H1 (cell line): Measurements from ENCODE around the gene MMP28. TPM values are rescaled to one million over a fixed set of nuclear protein-coding genes. Genes with fewer than 3 reads are reported as not detected.

Experiments
- CTCF ChIA-PET: fragments of 300-600 bp; sonication (Branson Sonifier 250); formaldehyde crosslinking; loops from one replicate; lab custom pipeline; 2021; ENCODE audit not compliant: partially characterized antibody; lab: Charles Lee
- POLR2A ChIA-PET: fragments of 300-600 bp; sonication (Branson Sonifier 250); formaldehyde crosslinking; loops from one replicate; lab custom pipeline; 2021; ENCODE audit warnings: inconsistent platforms; ENCODE audit not compliant: partially characterized antibody; lab: Charles Lee
- DNase-seq, 2 experiments: peaks; one replicate each; pipeline versions ENCODE4 v3.0.0 to v3.0.0-alpha.2; 2010 to 2022; ENCODE audit warnings: low spot score in 2 of 2, low read depth in 1 of 2, mixed read lengths in 1 of 2
- FAIRE-seq: peaks from 2 replicates; lab custom pipeline; 2011; peaks lifted over from hg19 to GRCh38; lab: Jason Lieb, UNC
- H2AFZ ChIP-seq: 2 replicates; pipeline ENCODE4 v1.8.1; 2012; ENCODE audit warnings: low read length, inconsistent platforms
- H2AK5ac ChIP-seq: 2 replicates; pipeline ENCODE4 v1.6.1; 2013; ENCODE audit warnings: low read depth, low read length
- H2BK120ac ChIP-seq: replicated peaks from 2 replicates; pipeline ENCODE3; 2013; ENCODE audit warnings: low read depth, low read length, inconsistent platforms
- H2BK12ac ChIP-seq: 2 replicates; pipeline ENCODE4 v1.6.1; 2013; ENCODE audit warnings: low read depth, low read length
- H2BK15ac ChIP-seq: 2 replicates; pipeline ENCODE4 v1.6.1; 2013; ENCODE audit warnings: low read length
- H2BK20ac ChIP-seq: 2 replicates; pipeline ENCODE4 v1.6.1; 2013; ENCODE audit warnings: low read length
- H2BK5ac ChIP-seq: 2 replicates; pipeline ENCODE4 v1.6.1; 2013; ENCODE audit warnings: low read depth, low read length
- H3K14ac ChIP-seq: 2 replicates; pipeline ENCODE4 v1.6.1; 2013; ENCODE audit warnings: inconsistent platforms; ENCODE audit not compliant: insufficient read length
- H3K18ac ChIP-seq: 2 replicates; pipeline ENCODE4 v1.6.1; 2013; ENCODE audit warnings: low read length; ENCODE audit errors: extremely low read depth
- H3K23ac ChIP-seq: 2 replicates; pipeline ENCODE4 v1.6.1; 2013; ENCODE audit warnings: inconsistent platforms; ENCODE audit not compliant: insufficient read length
- H3K23me2 ChIP-seq: 2 replicates; pipeline ENCODE4 v1.6.1; 2013; ENCODE audit warnings: low read depth, low read length
- H3K27ac ChIP-seq: 2 replicates; pipeline ENCODE4 v1.6.1; 2011; ENCODE audit warnings: low read depth, low read length, inconsistent platforms
- H3K27me3 ChIP-seq, 4 experiments: replicated peaks in 1 of 4; 1 replicate in 1 of 4; 2 replicates in 3 of 4; pipeline versions ENCODE4 v1.6.1 to v1.8.1; 2011 to 2013; ENCODE audit warnings: low read length in 3 of 4, mild to moderate bottlenecking in 3 of 4, inconsistent platforms in 2 of 4, mixed read lengths in 2 of 4, moderate library complexity in 1 of 4; ENCODE audit not compliant: control insufficient read depth in 3 of 4, insufficient read depth in 3 of 4; ENCODE audit errors: extremely low read depth in 1 of 4
- H3K36me3 ChIP-seq, 4 experiments: 2 replicates each; pipeline versions ENCODE4 v1.6.1 to v1.8.1; 2011 to 2013; ENCODE audit warnings: mild to moderate bottlenecking in 4 of 4, low read length in 3 of 4, moderate library complexity in 2 of 4, control low read depth in 1 of 4, inconsistent platforms in 1 of 4; ENCODE audit not compliant: insufficient read depth in 4 of 4, control insufficient read depth in 2 of 4
- H3K4ac ChIP-seq: replicated peaks from 2 replicates; pipeline ENCODE3; 2013; ENCODE audit warnings: low read length, low read depth, mixed read lengths, inconsistent platforms; ENCODE audit not compliant: insufficient read length
- H3K4me1 ChIP-seq, 4 experiments: replicated peaks in 1 of 4; 1 replicate in 1 of 4; 2 replicates in 3 of 4; pipeline versions ENCODE4 v1.6.1 to v1.8.1; 2011 to 2013; ENCODE audit warnings: low read length in 3 of 4, inconsistent platforms in 2 of 4, mixed read lengths in 1 of 4; ENCODE audit not compliant: insufficient read depth in 4 of 4, control insufficient read depth in 3 of 4
- H3K4me2 ChIP-seq, 2 experiments: 2 replicates each; pipeline versions ENCODE4 v1.6.1 to v1.8.1; 2011 to 2013; ENCODE audit warnings: low read depth in 2 of 2, low read length in 2 of 2, control low read depth in 1 of 2, inconsistent platforms in 1 of 2, mild to moderate bottlenecking in 1 of 2; ENCODE audit not compliant: insufficient read depth in 1 of 2
- H3K4me3 ChIP-seq, 4 experiments: fragments of 200-600, 300-600 bp in 1 of 4; sonication (generic), shearing (Covaris generic), sonication (Bioruptor Twin) in 1 of 4; 2 replicates each; pipeline versions ENCODE4 v1.5.1 to v1.8.1; 2011 to 2016; ENCODE audit warnings: low read length in 4 of 4, low read depth in 3 of 4, control low read depth in 2 of 4, inconsistent platforms in 2 of 4, mild to moderate bottlenecking in 2 of 4, mixed read lengths in 1 of 4, moderate library complexity in 1 of 4; ENCODE audit not compliant: insufficient read depth in 2 of 4; ENCODE audit errors: extremely low read depth in 1 of 4
- H3K56ac ChIP-seq: replicated peaks from 2 replicates; pipeline ENCODE3; 2013; ENCODE audit warnings: low read depth, mild to moderate bottlenecking, mixed read lengths, low read length, inconsistent platforms; ENCODE audit not compliant: insufficient read length
- H3K79me1 ChIP-seq: 2 replicates; pipeline ENCODE4 v1.6.1; 2013; ENCODE audit warnings: low read depth, low read length, control low read depth
- H3K79me2 ChIP-seq, 2 experiments: 2 replicates each; pipeline versions ENCODE4 v1.6.1 to v1.8.1; 2012 to 2013; ENCODE audit warnings: low read length in 2 of 2, mild to moderate bottlenecking in 2 of 2, inconsistent platforms in 1 of 2; ENCODE audit not compliant: insufficient read depth in 2 of 2, control insufficient read depth in 1 of 2
- H3K9ac ChIP-seq, 4 experiments: replicated peaks in 1 of 4; 1 replicate in 1 of 4; 2 replicates in 3 of 4; pipeline versions ENCODE4 v1.6.1 to v1.8.1; 2011 to 2013; ENCODE audit warnings: low read depth in 3 of 4, low read length in 3 of 4, control low read depth in 2 of 4, mild to moderate bottlenecking in 2 of 4, moderate library complexity in 2 of 4, inconsistent platforms in 1 of 4; ENCODE audit errors: extremely low read depth in 1 of 4
- H3K9me3 ChIP-seq, 2 experiments: 2 replicates each; pipeline versions ENCODE4 v1.6.1 to v1.8.1; 2012 to 2013; ENCODE audit warnings: mild to moderate bottlenecking in 2 of 2, moderate library complexity in 2 of 2, control low read depth in 1 of 2, inconsistent platforms in 1 of 2, low read depth in 1 of 2, low read length in 1 of 2, mixed read lengths in 1 of 2; ENCODE audit not compliant: insufficient read depth in 2 of 2
- H4K20me1 ChIP-seq, 2 experiments: replicated peaks in 1 of 2; 2 replicates each; pipeline versions ENCODE3 to v1.8.1; 2011 to 2013; ENCODE audit warnings: inconsistent platforms in 2 of 2, low read length in 2 of 2, mild to moderate bottlenecking in 1 of 2; ENCODE audit not compliant: insufficient read depth in 2 of 2, control insufficient read depth in 1 of 2
- H4K5ac ChIP-seq: 2 replicates; pipeline ENCODE4 v1.6.1; 2013; ENCODE audit warnings: low read length, low read depth, mixed read lengths, inconsistent platforms; ENCODE audit not compliant: insufficient read length
- H4K8ac ChIP-seq: 2 replicates; pipeline ENCODE4 v1.8.0; 2013; ENCODE audit warnings: mild to moderate bottlenecking, moderate library complexity, low read length, inconsistent platforms; ENCODE audit not compliant: insufficient read depth; ENCODE audit errors: extremely low read depth
- H4K91ac ChIP-seq: replicated peaks from 2 replicates; pipeline ENCODE3; 2013; ENCODE audit warnings: low read length, mixed read lengths, inconsistent platforms; ENCODE audit not compliant: insufficient read length
- BACH1 ChIP-seq: IDR thresholded peaks from 2 replicates; pipeline ENCODE4 v1.6.1; 2012; ENCODE audit warnings: low read length, improper control_type of control experiment
- CEBPB ChIP-seq: IDR thresholded peaks from 2 replicates; pipeline ENCODE4 v1.6.1; 2012; ENCODE audit warnings: low read depth, low read length
- EGR1 ChIP-seq: IDR thresholded peaks from 2 replicates; pipeline ENCODE4 v1.6.1; 2011; ENCODE audit warnings: low read depth, low read length, borderline replicate concordance
- HDAC6 ChIP-seq: IDR thresholded peaks from one replicate; pipeline ENCODE4 v1.7.1; 2012; ENCODE audit warnings: low read depth, mild to moderate bottlenecking, inconsistent platforms, low read length, moderate library complexity
- KDM4A ChIP-seq: IDR thresholded peaks from one replicate; pipeline ENCODE4 v1.7.1; 2012; ENCODE audit warnings: low read depth, mild to moderate bottlenecking, moderate library complexity, low read length, inconsistent platforms; ENCODE audit not compliant: severe bottlenecking
- RBBP5 ChIP-seq: IDR thresholded peaks from 2 replicates; pipeline ENCODE4 v1.7.1; 2012; ENCODE audit warnings: low read depth, mild to moderate bottlenecking, inconsistent platforms, low read length, moderate library complexity, borderline replicate concordance
- SIN3A ChIP-seq, 2 experiments: IDR thresholded peaks in 1 of 2; conservative IDR thresholded peaks in 1 of 2; 2 replicates each; pipeline ENCODE4 v1.6.1; 2011 to 2012; ENCODE audit warnings: low read length in 2 of 2, improper control_type of control experiment in 1 of 2, low read depth in 1 of 2, mild to moderate bottlenecking in 1 of 2
- SIRT6 ChIP-seq: IDR thresholded peaks from one replicate; pipeline ENCODE4 v1.7.1; 2012; ENCODE audit warnings: low read length, inconsistent platforms
- WGBS, 2 experiments: shearing (Covaris generic) in 1 of 2; methylation state at CpG; one replicate each; pipeline versions ENCODE4 v1.1.6 to v1.1.7; 2013 to 2015; ENCODE audit warnings: low lambda C conversion rate in 2 of 2, mixed read lengths in 2 of 2, inconsistent platforms in 1 of 2, low coverage in 1 of 2, missing lambda C conversion rate in 1 of 2; ENCODE audit not compliant: insufficient replicate concordance in 2 of 2, insufficient coverage in 1 of 2, insufficient read length in 1 of 2; ENCODE audit errors: extremely low coverage in 1 of 2, missing lambda C conversion rate in 1 of 2; 5-methylcytosine and 5-hydroxymethylcytosine counted together
- polyA plus RNA-seq, 7 experiments: library from polyadenylated mRNA; depleted of rRNA in 3 of 7; stranded (reverse) in 5 of 7; unstranded in 2 of 7; fragments of >200 nt in 5 of 7; fragments of 200-250 nt in 2 of 7; gene quantifications; 1 replicate in 5 of 7; 2 replicates in 1 of 7; 4 replicates in 1 of 7; pipeline versions ENCODE4 v1.2.1 to v1.2.3, GENCODE V29; 2011 to 2013; ENCODE audit warnings: missing spikeins in 2 of 7, mixed read lengths in 2 of 7
- total RNA-seq: library from RNA; stranded (reverse); fragmentation: NEBNext Ultra II Directional; extraction: Animal tissue kit (Norgen Biotek cat#: 25700); gene quantifications from 2 replicates; pipeline ENCODE4 v1.2.1, GENCODE V29; 2021
- TF ChIP-seq, protein P1 (sequence below): IDR thresholded peaks from 2 replicates; pipeline ENCODE4 v1.6.1; 2011; ENCODE audit warnings: low read depth, mild to moderate bottlenecking, low read length; ENCODE audit not compliant: insufficient read depth
- TF ChIP-seq, protein P2 (sequence below): IDR thresholded peaks from 2 replicates; pipeline ENCODE4 v1.6.1; 2012; ENCODE audit warnings: inconsistent platforms

The MMP28 gene
- total and polyA plus RNA-seq, 2 of the 8 experiments (the other 6 are each of a cell fraction or from before 2014, with no cell fraction given) = not detected

DNA sequence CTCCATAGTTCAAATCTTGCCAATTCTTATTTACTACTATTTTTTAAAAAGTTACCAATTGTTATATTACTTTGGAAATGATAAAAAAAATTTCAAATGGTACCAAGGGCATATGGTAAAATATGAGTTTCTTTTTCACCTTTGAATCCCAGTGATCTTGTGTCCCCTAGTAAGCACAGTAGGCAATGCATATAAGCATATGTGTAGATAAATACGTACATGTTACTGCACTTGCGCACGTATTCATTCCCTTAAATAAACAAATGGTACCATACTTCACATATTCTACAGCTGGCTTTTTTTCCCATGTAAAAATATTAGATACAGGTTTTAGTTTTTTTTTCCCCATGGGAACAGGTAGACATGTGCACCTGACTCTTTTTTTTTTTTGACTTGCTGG is 45.7 kb upstream of the MMP28 start:
- Histone ChIP-seq H4K8ac (no peak overlapping the region), H3K23me2 (no peaks in the 10 kb centered on the region), H4K20me1 (peaks cover 3% of the 10 kb centered on the region in 2 experiments), H2BK5ac (no peak overlapping the region), H3K27me3 (no peaks in the 10 kb centered on the region; a peak in 1 of 7 replicates), H4K91ac (no peak overlapping the region), H2AK5ac (no peak overlapping the region), H3K23ac (no peak overlapping the region), H3K14ac (no peak overlapping the region), H3K36me3 (peaks cover 44 to 98% (median 82%) of the 10 kb centered on the region in 4 experiments), H3K56ac (no peak overlapping the region), H3K4me2 (no peak overlapping the region), H3K4me3 (no peak overlapping the region), H2BK20ac (no peak overlapping the region), H3K4ac (no peak overlapping the region), H3K27ac (no peak overlapping the region), H4K5ac (no peak overlapping the region), H3K18ac (no peak overlapping the region), H2BK15ac (no peak overlapping the region), H3K9me3 (no peaks in the 10 kb centered on the region), H3K4me1 (no peaks in the 10 kb centered on the region), H2BK12ac (no peak overlapping the region), H3K9ac (no peak overlapping the region), H2BK120ac (no peak overlapping the region), H3K79me1 (no peaks in the 10 kb centered on the region), H3K79me2 (no peaks in the 10 kb centered on the region), H2AFZ (no peak overlapping the region)
- CTCF ChIA-PET = interaction anchor here (0.6 to 2.3 kb wide), 5 partner anchors 13 to 677 kb away, joined by 3 to 8 read pairs (median 5); no protein-coding TSS in a partner anchor
- POLR2A ChIA-PET = interaction anchor here (0.9 to 3.1 kb wide), 5 partner anchors 8 to 28 kb away, joined by 3 to 24 read pairs (median 4); partner anchors contain the start of gene HEATR9
- DNase-seq = no peak
- 98% methylated on average over 3 of the region's 3 CpGs; no CpG with 5 or more reads in 1 of the 2 experiments for WGBS, 2 experiments
- no peak for FAIRE-seq
- TF ChIP-seq KDM4A = no peak
- TF ChIP-seq, protein P1, sequence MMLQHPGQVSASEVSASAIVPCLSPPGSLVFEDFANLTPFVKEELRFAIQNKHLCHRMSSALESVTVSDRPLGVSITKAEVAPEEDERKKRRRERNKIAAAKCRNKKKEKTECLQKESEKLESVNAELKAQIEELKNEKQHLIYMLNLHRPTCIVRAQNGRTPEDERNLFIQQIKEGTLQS = no peak
- no peak for TF ChIP-seq CEBPB
- no peak for TF ChIP-seq RBBP5
- TF ChIP-seq, protein P2, sequence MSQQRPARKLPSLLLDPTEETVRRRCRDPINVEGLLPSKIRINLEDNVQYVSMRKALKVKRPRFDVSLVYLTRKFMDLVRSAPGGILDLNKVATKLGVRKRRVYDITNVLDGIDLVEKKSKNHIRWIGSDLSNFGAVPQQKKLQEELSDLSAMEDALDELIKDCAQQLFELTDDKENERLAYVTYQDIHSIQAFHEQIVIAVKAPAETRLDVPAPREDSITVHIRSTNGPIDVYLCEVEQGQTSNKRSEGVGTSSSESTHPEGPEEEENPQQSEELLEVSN = no peak
- TF ChIP-seq HDAC6 = no peak
- TF ChIP-seq SIN3A (conservative IDR thresholded peaks at IDR 0.05 in 1 of 2, IDR thresholded peaks at IDR 0.05 in 1 of 2; ENCODE audit: low read depth in 1 of 2, low read length in 2 of 2) = no peak
- TF ChIP-seq BACH1 = no peak
- no peak for TF ChIP-seq SIRT6
- no peak for TF ChIP-seq EGR1
